ENCODE results near the gene MSI2. TPM values are rescaled to one million over a fixed set of nuclear protein-coding genes. Genes with fewer than 3 reads are reported as not detected.

The MSI2 gene
- total RNA-seq, 1 donor from 2014 or later, result 60.6 TPM

- Mint-ChIP-seq H3K4me1 (ENCODE audit: unreplicated experiment) (no peaks in the 10 kb centered on the region), H3K27me3 (ENCODE audit: unreplicated experiment) (peaks cover 3% of the 10 kb centered on the region), H3K4me3 (ENCODE audit: unreplicated experiment) (no peak overlapping the region), H3K27ac (ENCODE audit: unreplicated experiment) (no peak overlapping the region), H3K9me3 (ENCODE audit: unreplicated experiment) (no peaks in the 10 kb centered on the region), H3K36me3 (ENCODE audit: low read depth, unreplicated experiment) (no peaks in the 10 kb centered on the region)
- DNase-seq (ENCODE audit: low spot score), result no peak
- TF ChIP-seq, protein P1, sequence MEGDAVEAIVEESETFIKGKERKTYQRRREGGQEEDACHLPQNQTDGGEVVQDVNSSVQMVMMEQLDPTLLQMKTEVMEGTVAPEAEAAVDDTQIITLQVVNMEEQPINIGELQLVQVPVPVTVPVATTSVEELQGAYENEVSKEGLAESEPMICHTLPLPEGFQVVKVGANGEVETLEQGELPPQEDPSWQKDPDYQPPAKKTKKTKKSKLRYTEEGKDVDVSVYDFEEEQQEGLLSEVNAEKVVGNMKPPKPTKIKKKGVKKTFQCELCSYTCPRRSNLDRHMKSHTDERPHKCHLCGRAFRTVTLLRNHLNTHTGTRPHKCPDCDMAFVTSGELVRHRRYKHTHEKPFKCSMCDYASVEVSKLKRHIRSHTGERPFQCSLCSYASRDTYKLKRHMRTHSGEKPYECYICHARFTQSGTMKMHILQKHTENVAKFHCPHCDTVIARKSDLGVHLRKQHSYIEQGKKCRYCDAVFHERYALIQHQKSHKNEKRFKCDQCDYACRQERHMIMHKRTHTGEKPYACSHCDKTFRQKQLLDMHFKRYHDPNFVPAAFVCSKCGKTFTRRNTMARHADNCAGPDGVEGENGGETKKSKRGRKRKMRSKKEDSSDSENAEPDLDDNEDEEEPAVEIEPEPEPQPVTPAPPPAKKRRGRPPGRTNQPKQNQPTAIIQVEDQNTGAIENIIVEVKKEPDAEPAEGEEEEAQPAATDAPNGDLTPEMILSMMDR (IDR thresholded peaks at IDR 0.05; ENCODE audit: unreplicated experiment), result no peak
Measured at GRCh38 chr17:57418463-57419246, 162.3 kb downstream of the MSI2 start.

DNA sequence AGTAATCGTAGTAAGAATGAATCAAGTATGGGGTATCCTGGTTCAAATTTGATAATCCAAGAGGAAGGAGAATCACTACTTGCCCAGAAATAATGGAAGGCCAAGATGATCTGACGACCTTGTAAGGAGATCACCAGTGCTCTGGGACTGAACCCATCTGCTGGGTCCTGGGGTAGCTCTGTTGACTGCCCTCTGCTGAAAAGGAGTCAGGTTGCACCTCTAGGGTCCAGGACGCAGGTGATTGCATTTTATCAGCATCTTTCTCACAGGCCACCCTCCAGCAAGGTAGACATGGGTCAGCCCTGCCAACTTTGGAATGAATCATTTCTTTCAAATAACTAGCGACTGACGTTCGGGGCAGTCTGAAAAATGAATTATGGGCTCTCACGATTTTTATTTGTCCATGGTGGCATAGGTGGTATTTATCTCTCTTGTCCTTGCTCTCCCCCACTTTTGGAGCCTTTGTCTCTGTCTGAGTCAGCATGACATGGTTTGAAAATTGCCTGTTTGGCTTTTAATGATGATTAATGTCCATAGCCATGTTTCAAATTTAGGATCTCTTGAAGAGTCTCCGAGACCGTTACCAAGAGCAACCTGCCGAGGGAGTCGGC lies 163.7 kb downstream of the MSI2 start:
- H3K27me3 Mint-ChIP-seq (ENCODE audit: unreplicated experiment), result peaks cover 2% of the 10 kb centered on the region
- H3K27ac Mint-ChIP-seq (ENCODE audit: unreplicated experiment), result no peak overlapping the region
- TF ChIP-seq, protein P1 (IDR thresholded peaks at IDR 0.05; ENCODE audit: unreplicated experiment), result no peak
- DNase-seq (ENCODE audit: low spot score), result no peak
- H3K4me3 Mint-ChIP-seq (ENCODE audit: unreplicated experiment), result no peak overlapping the region
- peaks cover 9% of the 10 kb centered on the region for H3K4me1 Mint-ChIP-seq (ENCODE audit: unreplicated experiment)
- no peaks in the 10 kb centered on the region for H3K36me3 Mint-ChIP-seq (ENCODE audit: low read depth, unreplicated experiment)
- H3K9me3 Mint-ChIP-seq (ENCODE audit: unreplicated experiment), result no peaks in the 10 kb centered on the region

DNA sequence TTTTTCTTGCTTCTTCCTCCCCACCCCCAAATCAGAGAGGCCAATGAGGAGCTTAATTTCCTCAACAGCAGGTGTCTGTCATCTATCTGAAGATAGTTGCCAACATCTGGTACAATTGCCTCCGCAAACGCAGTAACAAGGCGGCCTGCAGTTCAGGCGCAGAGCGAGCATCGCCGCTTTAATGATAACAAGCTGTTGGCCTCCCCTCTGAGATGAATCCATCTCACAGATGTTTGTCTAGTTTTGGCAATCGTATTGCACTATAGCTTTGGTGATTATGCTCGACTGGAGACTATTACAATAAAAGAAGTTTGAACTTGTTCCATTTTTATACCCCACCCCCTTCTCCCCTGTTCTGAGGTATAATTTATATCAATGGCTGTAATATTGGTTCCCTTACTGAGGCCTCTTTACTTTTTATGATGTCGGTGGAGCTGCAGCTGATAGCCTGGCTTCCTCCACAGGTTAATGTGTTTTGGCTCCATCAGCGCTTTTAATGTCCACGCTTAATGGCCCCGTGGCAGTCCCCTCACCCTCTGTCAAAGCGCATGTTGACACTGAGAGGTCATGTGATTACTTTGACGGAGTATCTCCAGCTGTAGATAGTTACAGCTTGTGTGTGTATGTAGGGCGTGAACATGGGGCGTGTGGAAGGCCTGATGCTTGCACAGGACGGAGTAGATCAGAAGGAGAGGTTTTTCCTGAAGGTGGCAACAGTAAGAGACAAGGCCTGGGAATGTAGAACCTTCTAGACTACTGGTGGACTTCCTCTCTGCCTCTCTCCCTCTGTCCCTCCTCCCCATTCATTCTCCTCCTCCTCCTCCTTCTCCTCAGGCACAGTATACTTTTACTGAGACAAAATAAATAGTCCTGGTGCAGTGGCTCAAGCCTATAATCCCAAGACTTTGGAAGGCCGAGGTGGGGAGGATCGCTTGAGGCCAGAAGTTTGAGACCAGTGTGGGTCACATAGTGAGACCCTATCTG lies 164.7 kb downstream of the MSI2 start:
- Mint-ChIP-seq H3K27me3 (ENCODE audit: unreplicated experiment) (peaks cover 2% of the 10 kb centered on the region), H3K4me1 (ENCODE audit: unreplicated experiment) (peaks cover 19% of the 10 kb centered on the region), H3K27ac (ENCODE audit: unreplicated experiment) (no peak overlapping the region), H3K9me3 (ENCODE audit: unreplicated experiment) (no peaks in the 10 kb centered on the region), H3K4me3 (ENCODE audit: unreplicated experiment) (no peak overlapping the region), H3K36me3 (ENCODE audit: low read depth, unreplicated experiment) (no peaks in the 10 kb centered on the region)
- DNase-seq (ENCODE audit: low spot score), result no peak
- TF ChIP-seq, protein P1 (IDR thresholded peaks at IDR 0.05; ENCODE audit: unreplicated experiment), result no peak

DNA sequence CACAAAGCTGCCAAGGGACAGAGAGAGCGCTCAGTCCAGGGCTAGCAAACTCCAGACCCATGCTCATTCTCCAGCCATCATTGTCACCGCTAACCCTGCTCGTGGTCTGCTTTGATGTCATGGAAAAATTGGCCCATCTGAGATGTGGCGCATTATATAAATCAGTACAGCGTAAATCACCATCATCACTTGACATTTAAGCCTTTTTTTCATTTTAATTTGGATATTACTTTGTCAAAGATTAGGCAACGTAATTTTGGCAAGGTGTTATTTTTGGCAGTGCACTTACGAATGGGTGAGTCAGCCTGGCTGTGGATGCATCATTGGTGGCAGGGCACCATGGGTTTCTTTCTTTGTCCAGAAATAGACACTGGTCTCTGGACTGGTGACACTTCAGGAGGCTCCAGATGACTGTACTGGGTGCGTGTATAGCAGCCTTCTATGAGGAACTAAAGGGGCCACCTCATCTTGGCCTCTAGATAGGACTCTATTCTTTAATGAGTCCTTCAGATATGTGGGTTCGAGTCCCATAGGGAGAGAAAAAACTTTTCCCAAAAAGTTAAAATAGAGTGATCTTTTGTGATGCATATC lies 166.3 kb downstream of the MSI2 start:
- Mint-ChIP-seq H3K36me3 (ENCODE audit: low read depth, unreplicated experiment) (no peaks in the 10 kb centered on the region), H3K27me3 (ENCODE audit: unreplicated experiment) (no peaks in the 10 kb centered on the region)
- no peak for DNase-seq (ENCODE audit: low spot score)

More for the DNA sequence above, 166.3 kb downstream of the MSI2 start:
- Mint-ChIP-seq H3K27ac (ENCODE audit: unreplicated experiment) (no peak overlapping the region), H3K9me3 (ENCODE audit: unreplicated experiment) (no peaks in the 10 kb centered on the region), H3K4me1 (ENCODE audit: unreplicated experiment) (peaks cover 25% of the 10 kb centered on the region), H3K4me3 (ENCODE audit: unreplicated experiment) (no peak overlapping the region)
- TF ChIP-seq, protein P1 (IDR thresholded peaks at IDR 0.05; ENCODE audit: unreplicated experiment), result no peak

Data from endothelial cell (in vitro differentiated cells).